HG03280 (cell line): ENCODE measurements around the gene PEA15.

Source experiments
- ATAC-seq: cut with Tn5 transposase; IDR thresholded peaks from one replicate; pipeline ENCODE4 v1.9.1; 2021; ENCODE audit warnings: mild to moderate bottlenecking, moderate library complexity; ENCODE audit not compliant: unreplicated experiment

The PEA15 gene

GRCh38 chr1:160236806-160237205, 31.6 kb downstream of the PEA15 start:
- no peak for ATAC-seq

- no peak for ATAC-seq
Measured at GRCh38 chr1:160237558-160237957, 32.4 kb downstream of the PEA15 start.

- ATAC-seq: no peak
Measured at GRCh38 chr1:160238408-160238807, 33.2 kb downstream of the PEA15 start.

- ATAC-seq: no peak
Measured at GRCh38 chr1:160239582-160240299, 34.6 kb downstream of the PEA15 start.

- ATAC-seq: no peak
Measured at GRCh38 chr1:160243767-160244166, 38.6 kb downstream of the PEA15 start.

- ATAC-seq: no peak
Measured at GRCh38 chr1:160244209-160244608, 39.0 kb downstream of the PEA15 start.

- no peak for ATAC-seq
Measured at GRCh38 chr1:160245434-160245833, 40.2 kb downstream of the PEA15 start.

GRCh38 chr1:160247053-160247452, 41.9 kb downstream of the PEA15 start:
- ATAC-seq: no peak

GRCh38 chr1:160251011-160251410, 45.8 kb downstream of the PEA15 start:
- ATAC-seq: no peak

GRCh38 chr1:160251687-160252526, 46.7 kb downstream of the PEA15 start:
- ATAC-seq: peak; percentile 69

- no peak for ATAC-seq
Measured at GRCh38 chr1:160255781-160256300, 50.7 kb downstream of the PEA15 start.

GRCh38 chr1:160256396-160257046, 51.3 kb downstream of the PEA15 start:
- ATAC-seq: no peak

- ATAC-seq: no peak
Measured at GRCh38 chr1:160257411-160258015, 52.3 kb downstream of the PEA15 start.

GRCh38 chr1:160258177-160258798, 53.1 kb downstream of the PEA15 start:
- no peak for ATAC-seq

GRCh38 chr1:160260406-160261382, 55.5 kb downstream of the PEA15 start:
- no peak for ATAC-seq

GRCh38 chr1:160261556-160261892, 56.3 kb downstream of the PEA15 start:
- ATAC-seq: peak; percentile 28

- peak; percentile 79 for ATAC-seq
Measured at GRCh38 chr1:160261893-160262794, 57.0 kb downstream of the PEA15 start, which contains the start of gene DCAF8. Gene DCAF8 (minus strand): TSS chr1:160262549. CDS start chr1:160244008, 18,541 bp downstream.

GRCh38 chr1:160264795-160265307, 59.7 kb downstream of the PEA15 start:
- no peak for ATAC-seq
